IPS DF 6.9 (cell line): ENCODE results near the gene DRG2.

Experiments used
- DNase-seq: peaks from one replicate; pipeline ENCODE4 v3.0.0-alpha.2; 2013; ENCODE audit warnings: low read depth, low spot score
- H3K27ac ChIP-seq: one replicate; pipeline ENCODE4 v1.5.1; 2013; ENCODE audit warnings: low read length, control low read depth
- H3K27me3 ChIP-seq: 2 replicates; pipeline ENCODE4 v1.6.1; 2013; ENCODE audit warnings: mild to moderate bottlenecking, low read length; ENCODE audit not compliant: control insufficient read depth, insufficient read depth
- H3K36me3 ChIP-seq: 2 replicates; pipeline ENCODE4 v1.6.1; 2013; ENCODE audit warnings: low read length; ENCODE audit not compliant: control insufficient read depth, insufficient read depth
- H3K4me1 ChIP-seq: 2 replicates; pipeline ENCODE4 v1.6.1; 2013; ENCODE audit warnings: low read length; ENCODE audit not compliant: control insufficient read depth, insufficient read depth
- H3K4me3 ChIP-seq: 2 replicates; pipeline ENCODE4 v1.5.1; 2013; ENCODE audit warnings: mild to moderate bottlenecking, low read length
- H3K9me3 ChIP-seq: 2 replicates; pipeline ENCODE4 v1.6.1; 2013; ENCODE audit warnings: low read length, inconsistent platforms; ENCODE audit not compliant: control insufficient read depth, insufficient read depth
- WGBS: extraction: QIAGEN DNeasy Blood & Tissue Kit; methylation state at CpG from one replicate; pipeline ENCODE4 v1.1.7; 2013; ENCODE audit warnings: mixed read lengths, missing lambda C conversion rate; ENCODE audit not compliant: insufficient read length, insufficient coverage; 5-methylcytosine and 5-hydroxymethylcytosine counted together

The DRG2 gene

GRCh38 chr17:18045691-18046350, 41.9 kb upstream of the DRG2 start:
- H3K4me1 ChIP-seq = no peaks in the 10 kb centered on the region
- H3K27me3 ChIP-seq = no peaks in the 10 kb centered on the region
- no peaks in the 10 kb centered on the region for H3K36me3 ChIP-seq
- no peak overlapping the region for H3K27ac ChIP-seq
- no peak overlapping the region for H3K4me3 ChIP-seq
- WGBS = no CpG with 5 or more reads among the region's 3 CpGs
- no peaks in the 10 kb centered on the region for H3K9me3 ChIP-seq
- DNase-seq = no peak

DNA sequence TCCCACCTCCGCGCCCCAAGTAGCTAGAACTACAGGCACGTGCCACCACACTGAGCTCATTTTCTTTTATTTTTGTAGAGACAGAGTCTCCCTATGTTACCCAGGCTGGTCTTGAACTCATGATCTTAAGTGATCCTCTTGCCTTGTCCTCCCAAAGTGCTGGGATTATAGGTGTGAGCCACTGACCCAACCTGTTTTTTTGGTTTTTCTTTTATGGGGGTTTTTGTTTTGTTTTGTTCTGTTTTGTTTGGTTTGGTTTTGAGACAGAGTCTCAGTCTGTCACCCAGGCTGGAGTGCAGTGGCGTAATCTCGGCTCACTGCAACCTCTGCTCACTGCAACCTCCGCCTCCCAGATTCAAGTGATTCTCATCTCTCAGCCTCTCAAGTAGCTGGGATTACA, 32.2 kb upstream of the DRG2 start:
- peaks cover 5% of the 10 kb centered on the region; the same call in 1 of the 2 replicates for H3K36me3 ChIP-seq
- H3K27me3 ChIP-seq = no peaks in the 10 kb centered on the region
- H3K9me3 ChIP-seq = no peaks in the 10 kb centered on the region
- no peak for DNase-seq
- H3K27ac ChIP-seq = no peak overlapping the region
- no peaks in the 10 kb centered on the region for H3K4me1 ChIP-seq
- H3K4me3 ChIP-seq = no peak overlapping the region
- WGBS = no CpG with 5 or more reads among the region's 6 CpGs

- WGBS = no CpG with 5 or more reads among the region's 3 CpGs
- H3K27me3 ChIP-seq = no peaks in the 10 kb centered on the region
Observed at GRCh38 chr17:18056214-18056613, 31.5 kb upstream of the DRG2 start.

DNA sequence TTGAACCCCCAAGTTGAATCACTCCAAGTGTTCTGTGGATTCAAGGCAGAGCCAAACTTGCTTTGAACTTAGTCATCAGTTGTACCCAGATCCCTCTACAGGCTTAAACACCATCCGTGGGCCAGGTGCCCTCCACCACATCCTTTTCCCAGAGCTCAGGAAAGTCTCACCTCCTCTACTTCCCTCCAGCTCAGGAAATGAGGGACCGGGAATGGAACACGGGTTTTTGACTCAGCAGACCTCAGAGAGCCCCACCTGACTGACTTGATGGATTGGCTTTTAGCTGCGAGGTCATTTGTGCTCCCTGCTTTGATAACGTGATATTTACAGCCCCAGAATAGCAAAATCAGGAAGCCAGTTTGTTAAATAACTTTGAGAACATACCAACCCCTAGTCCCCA, 28.5 kb upstream of the DRG2 start:
- H3K27me3 ChIP-seq = no peaks in the 10 kb centered on the region
- H3K4me1 ChIP-seq = no peaks in the 10 kb centered on the region
- H3K4me3 ChIP-seq = no peak overlapping the region
- no CpG with 5 or more reads among the region's 5 CpGs for WGBS
- H3K36me3 ChIP-seq = peaks cover 8% of the 10 kb centered on the region; the same call in 1 of the 2 replicates
- no peak overlapping the region for H3K27ac ChIP-seq
- no peak for DNase-seq
- H3K9me3 ChIP-seq = no peaks in the 10 kb centered on the region

More at GRCh38 chr17:18056214-18056613, 31.5 kb upstream of the DRG2 start:
- DNase-seq = no peak
- Histone ChIP-seq H3K9me3 (no peaks in the 10 kb centered on the region), H3K4me3 (no peak overlapping the region), H3K27ac (no peak overlapping the region), H3K36me3 (peaks cover 5% of the 10 kb centered on the region; the same call in 1 of the 2 replicates), H3K4me1 (no peaks in the 10 kb centered on the region)

- Histone ChIP-seq H3K36me3 (peaks cover 5% of the 10 kb centered on the region; the same call in 1 of the 2 replicates), H3K27me3 (no peaks in the 10 kb centered on the region), H3K4me1 (no peaks in the 10 kb centered on the region), H3K27ac (no peak overlapping the region), H3K4me3 (no peak overlapping the region), H3K9me3 (no peaks in the 10 kb centered on the region)
- WGBS = no CpG with 5 or more reads among the region's 2 CpGs
- DNase-seq = no peak
Observed at GRCh38 chr17:18064053-18064452, 23.7 kb upstream of the DRG2 start.

DNA sequence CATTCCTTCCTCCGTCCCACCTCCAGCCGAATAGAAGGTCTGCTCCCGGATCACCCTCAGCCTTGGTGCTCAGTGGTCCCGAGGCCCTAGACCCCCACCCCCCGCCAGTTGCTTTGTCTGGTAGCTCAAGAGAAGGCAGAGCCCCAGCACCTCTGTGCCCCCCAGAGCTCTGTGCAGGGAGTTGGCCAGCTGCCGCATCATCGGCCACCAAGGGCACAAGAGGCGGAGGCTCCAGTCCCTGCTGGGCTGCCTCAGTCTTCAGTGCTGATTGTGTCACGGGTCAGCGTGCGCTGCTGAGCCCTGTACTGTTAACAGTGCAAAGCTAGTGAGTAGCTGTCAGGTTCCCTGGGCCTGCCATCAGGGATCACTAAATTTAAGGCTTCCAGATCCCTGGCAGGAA, 22.2 kb upstream of the DRG2 start:
- no peak overlapping the region for H3K27ac ChIP-seq
- H3K4me1 ChIP-seq = no peaks in the 10 kb centered on the region
- H3K9me3 ChIP-seq = no peaks in the 10 kb centered on the region
- no peak overlapping the region for H3K4me3 ChIP-seq
- no CpG with 5 or more reads among the region's 11 CpGs for WGBS
- no peak for DNase-seq
- H3K36me3 ChIP-seq = peaks cover 5% of the 10 kb centered on the region; the same call in 1 of the 2 replicates
- H3K27me3 ChIP-seq = no peaks in the 10 kb centered on the region

DNA sequence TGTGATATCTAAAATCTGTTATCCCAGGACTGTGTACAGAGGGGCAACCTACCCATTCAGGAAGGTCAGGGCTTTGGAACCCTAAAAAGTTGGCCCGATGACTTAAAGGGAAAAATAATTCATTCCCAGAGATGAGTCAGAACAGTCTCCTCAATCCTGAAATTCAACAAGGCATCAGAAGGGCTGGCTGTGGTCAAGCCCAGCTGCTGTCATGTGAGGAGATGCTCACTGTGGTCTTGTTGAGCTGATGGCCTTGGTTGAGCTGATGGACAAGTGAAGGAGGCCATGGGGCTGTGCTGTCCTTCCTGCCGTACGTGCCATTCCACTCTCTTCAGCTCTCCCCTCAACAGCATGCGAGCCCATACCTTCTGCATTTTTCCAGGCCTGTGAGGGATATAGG, 20.9 kb upstream of the DRG2 start:
- H3K27ac ChIP-seq = no peak overlapping the region
- no peak for DNase-seq
- H3K4me3 ChIP-seq = no peak overlapping the region
- no peaks in the 10 kb centered on the region for H3K9me3 ChIP-seq
- peaks cover 5% of the 10 kb centered on the region; the same call in 1 of the 2 replicates for H3K36me3 ChIP-seq
- H3K27me3 ChIP-seq = no peaks in the 10 kb centered on the region
- WGBS = no CpG with 5 or more reads among the region's 4 CpGs
- H3K4me1 ChIP-seq = no peaks in the 10 kb centered on the region

DNA sequence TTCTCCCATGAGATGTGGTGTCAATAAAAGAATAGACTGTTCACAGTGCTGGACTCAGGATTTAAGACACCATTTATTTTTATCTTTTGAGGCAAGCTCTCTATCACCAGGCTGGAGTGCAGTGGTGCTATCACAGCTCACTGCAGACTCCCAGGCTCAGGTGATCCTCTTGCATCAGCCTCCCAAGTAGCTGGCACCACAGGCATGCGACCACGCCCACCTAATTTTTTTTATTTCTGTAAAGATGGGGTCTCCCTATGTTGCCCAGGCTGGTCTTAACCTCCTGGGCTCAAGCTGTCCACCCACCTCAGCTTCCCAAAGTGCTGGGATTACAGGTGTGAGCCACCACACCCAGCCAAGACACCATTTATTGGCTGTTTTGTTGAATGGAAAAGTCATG, 18.6 kb upstream of the DRG2 start:
- Histone ChIP-seq H3K36me3 (peaks cover 2% of the 10 kb centered on the region; the same call in 1 of the 2 replicates), H3K9me3 (no peaks in the 10 kb centered on the region), H3K4me1 (no peaks in the 10 kb centered on the region), H3K4me3 (no peak overlapping the region), H3K27me3 (no peaks in the 10 kb centered on the region), H3K27ac (no peak overlapping the region)
- WGBS = no CpG with 5 or more reads among the region's 2 CpGs
- DNase-seq = no peak

DNA sequence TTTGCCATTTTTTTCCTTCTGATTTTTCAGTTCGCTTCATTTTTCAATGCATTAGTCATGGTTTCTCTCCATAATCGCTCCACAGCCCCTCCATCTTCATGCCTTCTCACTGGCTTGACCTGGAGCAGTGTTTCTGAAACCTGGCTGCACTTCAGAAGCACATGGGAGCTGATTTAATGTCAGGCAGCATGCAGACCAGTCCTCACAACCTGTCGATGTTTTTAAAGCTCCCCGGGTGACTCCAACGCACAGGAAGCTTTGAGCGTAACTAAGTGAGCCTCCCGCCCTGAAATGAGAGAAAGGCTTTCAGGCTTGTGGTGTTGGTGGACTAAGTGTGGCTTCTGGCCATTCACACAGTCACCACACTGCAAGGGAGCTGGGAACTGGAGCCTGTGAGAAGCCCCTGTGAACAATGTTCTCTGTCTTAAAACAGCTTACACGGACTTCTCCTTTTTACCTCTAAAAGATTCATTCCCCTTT, 16.8 kb upstream of the DRG2 start:
- H3K27me3 ChIP-seq = no peaks in the 10 kb centered on the region
- WGBS = no CpG with 5 or more reads among the region's 8 CpGs
- peaks cover 2% of the 10 kb centered on the region; the same call in 1 of the 2 replicates for H3K36me3 ChIP-seq
- H3K9me3 ChIP-seq = no peaks in the 10 kb centered on the region
- H3K4me3 ChIP-seq = no peak overlapping the region
- no peaks in the 10 kb centered on the region for H3K4me1 ChIP-seq
- no peak for DNase-seq
- H3K27ac ChIP-seq = no peak overlapping the region

DNA sequence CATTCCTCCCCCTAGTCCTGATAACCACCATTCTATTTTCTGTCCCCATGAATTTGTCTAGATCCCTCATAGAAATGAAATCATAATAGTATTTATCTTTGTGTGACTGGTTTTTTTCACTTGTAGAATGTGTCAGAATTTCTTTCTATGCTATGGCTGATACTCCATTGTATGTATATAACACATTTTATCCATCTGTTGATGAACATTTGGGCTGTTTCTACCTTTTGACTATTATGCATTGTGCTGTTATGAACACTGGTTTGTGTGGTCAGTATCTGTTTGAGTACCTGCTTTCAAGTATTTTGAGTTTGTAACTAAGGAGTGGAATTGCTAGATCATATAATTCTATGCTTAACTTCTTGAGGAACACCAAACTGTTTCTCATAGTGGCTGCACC, 16.0 kb upstream of the DRG2 start:
- no peak for DNase-seq
- H3K27ac ChIP-seq = no peak overlapping the region
- H3K36me3 ChIP-seq = no peaks in the 10 kb centered on the region
- H3K4me1 ChIP-seq = no peaks in the 10 kb centered on the region
- no peaks in the 10 kb centered on the region for H3K27me3 ChIP-seq
- H3K4me3 ChIP-seq = no peak overlapping the region
- H3K9me3 ChIP-seq = no peaks in the 10 kb centered on the region
